WTC11 (cell line): ENCODE results near the gene LILRB2.

Experiments used
- CTCF ChIP-seq: fragments of 200-600 bp; IDR thresholded peaks from 2 replicates; pipeline ENCODE4 v1.8.0; 2022; ENCODE audit warnings: antibody characterized with exemption
- ETV6 ChIP-seq: sonication (generic); formaldehyde crosslinking; IDR thresholded peaks from 2 replicates; pipeline ENCODE4 v1.8.1; 2022; ENCODE audit warnings: mild to moderate bottlenecking, missing genetic modification reagents
- FOXJ3 ChIP-seq: sonication (generic); formaldehyde crosslinking; IDR thresholded peaks from 2 replicates; pipeline ENCODE4 v1.9.0; 2021; ENCODE audit warnings: missing genetic modification reagents, mild to moderate bottlenecking, borderline replicate concordance
- HMGXB4 ChIP-seq: sonication (generic); formaldehyde crosslinking; IDR thresholded peaks from 2 replicates; pipeline ENCODE4 v1.8.1; 2023; ENCODE audit warnings: mild to moderate bottlenecking, moderate library complexity, missing genetic modification reagents
- MLX ChIP-seq: sonication (generic); formaldehyde crosslinking; IDR thresholded peaks from 2 replicates; pipeline ENCODE4 v1.8.1; 2023; ENCODE audit warnings: mild to moderate bottlenecking, missing genetic modification reagents, moderate library complexity
- RELA ChIP-seq: sonication (generic); formaldehyde crosslinking; IDR thresholded peaks from 2 replicates; pipeline ENCODE4 v1.8.1; 2022; ENCODE audit warnings: missing genetic modification reagents, mild to moderate bottlenecking, borderline replicate concordance
- SP1 ChIP-seq: sonication (generic); formaldehyde crosslinking; conservative IDR thresholded peaks from 2 replicates; pipeline ENCODE4 v1.8.1; 2022; ENCODE audit warnings: missing genetic modification reagents
- TEAD4 ChIP-seq: sonication (generic); formaldehyde crosslinking; IDR thresholded peaks from 2 replicates; pipeline ENCODE4 v1.8.0; 2022; ENCODE audit warnings: mild to moderate bottlenecking, missing genetic modification reagents
- TP53 ChIP-seq: sonication (generic); formaldehyde crosslinking; IDR thresholded peaks from 2 replicates; pipeline ENCODE4 v1.8.1; 2023; ENCODE audit warnings: mild to moderate bottlenecking, missing genetic modification reagents
- ZNF219 ChIP-seq: sonication (generic); formaldehyde crosslinking; IDR thresholded peaks from 2 replicates; pipeline ENCODE4 v1.8.0; 2023; ENCODE audit warnings: missing genetic modification reagents, mild to moderate bottlenecking, borderline replicate concordance
- ZNF396 ChIP-seq: fragments of 250-450 bp; sonication (Bioruptor Pico); IDR thresholded peaks from 2 replicates; pipeline ENCODE4 v1.8.0; 2021; ENCODE audit warnings: mild to moderate bottlenecking, moderate library complexity, borderline replicate concordance
- TF ChIP-seq, protein P1 (sequence below): sonication (generic); formaldehyde crosslinking; IDR thresholded peaks from 2 replicates; pipeline ENCODE4 v1.8.1; 2023; ENCODE audit warnings: mild to moderate bottlenecking, missing genetic modification reagents, moderate library complexity
- TF ChIP-seq, protein P2 (sequence below): sonication (generic); formaldehyde crosslinking; IDR thresholded peaks from 2 replicates; pipeline ENCODE4 v1.8.1; 2023; ENCODE audit warnings: mild to moderate bottlenecking, missing genetic modification reagents, borderline replicate concordance
- TF ChIP-seq, protein P3 (sequence below): sonication (generic); formaldehyde crosslinking; IDR thresholded peaks from 2 replicates; pipeline ENCODE4 v1.8.0; 2022; ENCODE audit warnings: mild to moderate bottlenecking, missing genetic modification reagents

GRCh38 chr19:54309811-54310210 lies 28.9 kb upstream of the LILRB2 start:
- TF ChIP-seq MLX (CRISPR knock-in tag) (no peak), SP1 (CRISPR knock-in tag) (no peak), CTCF (no peak), FOXJ3 (CRISPR knock-in tag) (no peak), RELA (no peak), ETV6 (CRISPR knock-in tag) (no peak), TP53 (CRISPR knock-in tag) (no peak), ZNF396 (CRISPR knock-in tag) (no peak), HMGXB4 (no peak), ZNF219 (CRISPR knock-in tag) (no peak), TEAD4 (CRISPR knock-in tag) (no peak)
- TF ChIP-seq, protein P1, sequence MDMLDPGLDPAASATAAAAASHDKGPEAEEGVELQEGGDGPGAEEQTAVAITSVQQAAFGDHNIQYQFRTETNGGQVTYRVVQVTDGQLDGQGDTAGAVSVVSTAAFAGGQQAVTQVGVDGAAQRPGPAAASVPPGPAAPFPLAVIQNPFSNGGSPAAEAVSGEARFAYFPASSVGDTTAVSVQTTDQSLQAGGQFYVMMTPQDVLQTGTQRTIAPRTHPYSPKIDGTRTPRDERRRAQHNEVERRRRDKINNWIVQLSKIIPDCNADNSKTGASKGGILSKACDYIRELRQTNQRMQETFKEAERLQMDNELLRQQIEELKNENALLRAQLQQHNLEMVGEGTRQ (CRISPR knock-in tag) = no peak
- TF ChIP-seq, protein P2, sequence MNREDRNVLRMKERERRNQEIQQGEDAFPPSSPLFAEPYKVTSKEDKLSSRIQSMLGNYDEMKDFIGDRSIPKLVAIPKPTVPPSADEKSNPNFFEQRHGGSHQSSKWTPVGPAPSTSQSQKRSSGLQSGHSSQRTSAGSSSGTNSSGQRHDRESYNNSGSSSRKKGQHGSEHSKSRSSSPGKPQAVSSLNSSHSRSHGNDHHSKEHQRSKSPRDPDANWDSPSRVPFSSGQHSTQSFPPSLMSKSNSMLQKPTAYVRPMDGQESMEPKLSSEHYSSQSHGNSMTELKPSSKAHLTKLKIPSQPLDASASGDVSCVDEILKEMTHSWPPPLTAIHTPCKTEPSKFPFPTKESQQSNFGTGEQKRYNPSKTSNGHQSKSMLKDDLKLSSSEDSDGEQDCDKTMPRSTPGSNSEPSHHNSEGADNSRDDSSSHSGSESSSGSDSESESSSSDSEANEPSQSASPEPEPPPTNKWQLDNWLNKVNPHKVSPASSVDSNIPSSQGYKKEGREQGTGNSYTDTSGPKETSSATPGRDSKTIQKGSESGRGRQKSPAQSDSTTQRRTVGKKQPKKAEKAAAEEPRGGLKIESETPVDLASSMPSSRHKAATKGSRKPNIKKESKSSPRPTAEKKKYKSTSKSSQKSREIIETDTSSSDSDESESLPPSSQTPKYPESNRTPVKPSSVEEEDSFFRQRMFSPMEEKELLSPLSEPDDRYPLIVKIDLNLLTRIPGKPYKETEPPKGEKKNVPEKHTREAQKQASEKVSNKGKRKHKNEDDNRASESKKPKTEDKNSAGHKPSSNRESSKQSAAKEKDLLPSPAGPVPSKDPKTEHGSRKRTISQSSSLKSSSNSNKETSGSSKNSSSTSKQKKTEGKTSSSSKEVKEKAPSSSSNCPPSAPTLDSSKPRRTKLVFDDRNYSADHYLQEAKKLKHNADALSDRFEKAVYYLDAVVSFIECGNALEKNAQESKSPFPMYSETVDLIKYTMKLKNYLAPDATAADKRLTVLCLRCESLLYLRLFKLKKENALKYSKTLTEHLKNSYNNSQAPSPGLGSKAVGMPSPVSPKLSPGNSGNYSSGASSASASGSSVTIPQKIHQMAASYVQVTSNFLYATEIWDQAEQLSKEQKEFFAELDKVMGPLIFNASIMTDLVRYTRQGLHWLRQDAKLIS (CRISPR knock-in tag) = no peak
- TF ChIP-seq, protein P3, sequence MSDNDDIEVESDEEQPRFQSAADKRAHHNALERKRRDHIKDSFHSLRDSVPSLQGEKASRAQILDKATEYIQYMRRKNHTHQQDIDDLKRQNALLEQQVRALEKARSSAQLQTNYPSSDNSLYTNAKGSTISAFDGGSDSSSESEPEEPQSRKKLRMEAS = no peak
